Chondrocyte (in vitro differentiated cells): ENCODE measurements around the gene KIF16B. TPM values are rescaled to one million over a fixed set of nuclear protein-coding genes. Genes with fewer than 3 reads are reported as not detected.
"Not testable (repeated sequence)": the region's sequence is repeated elsewhere in the genome, so short reads cannot be mapped to it uniquely, and the experiment has no call there.

ENCODE experiments used
- DNase-seq: peaks from one replicate; pipeline ENCODE4 v3.0.0; 2021; ENCODE audit warnings: mixed read lengths, low spot score
- H3K27ac Mint-ChIP-seq: one replicate; pipeline ENCODE4 v1.8.0; 2021; ENCODE audit warnings: mild to moderate bottlenecking, moderate library complexity, mixed read lengths; ENCODE audit not compliant: unreplicated experiment
- H3K27me3 Mint-ChIP-seq: 2 replicates; pipeline ENCODE4 v1.8.0; 2021; ENCODE audit warnings: low read depth, mixed read lengths
- H3K36me3 Mint-ChIP-seq: 2 replicates; pipeline ENCODE4 v1.8.0; 2021; ENCODE audit warnings: low read depth, mixed read lengths
- H3K4me1 Mint-ChIP-seq: 2 replicates; pipeline ENCODE4 v1.8.0; 2021; ENCODE audit warnings: low read depth, mild to moderate bottlenecking, mixed read lengths
- H3K4me3 Mint-ChIP-seq: one replicate; pipeline ENCODE4 v1.8.0; 2021; ENCODE audit warnings: mild to moderate bottlenecking, moderate library complexity, mixed read lengths; ENCODE audit not compliant: unreplicated experiment
- H3K9me3 Mint-ChIP-seq: 2 replicates; pipeline ENCODE4 v1.8.0; 2021; ENCODE audit warnings: low read depth, mixed read lengths
- total RNA-seq: library from RNA; stranded (reverse); gene quantifications from 3 replicates; pipeline ENCODE4 v1.2.1, GENCODE V29; 2021
- TF ChIP-seq, protein P1 (sequence below): fragments of 200-600 bp; sonication (generic); IDR thresholded peaks from 2 replicates; pipeline ENCODE4 v1.5.0; 2021; ENCODE audit warnings: antibody characterized with exemption, mild to moderate bottlenecking, moderate library complexity

KIF16B gene
- total RNA-seq, 1 donor from 2014 or later, result 11.2 TPM

DNA sequence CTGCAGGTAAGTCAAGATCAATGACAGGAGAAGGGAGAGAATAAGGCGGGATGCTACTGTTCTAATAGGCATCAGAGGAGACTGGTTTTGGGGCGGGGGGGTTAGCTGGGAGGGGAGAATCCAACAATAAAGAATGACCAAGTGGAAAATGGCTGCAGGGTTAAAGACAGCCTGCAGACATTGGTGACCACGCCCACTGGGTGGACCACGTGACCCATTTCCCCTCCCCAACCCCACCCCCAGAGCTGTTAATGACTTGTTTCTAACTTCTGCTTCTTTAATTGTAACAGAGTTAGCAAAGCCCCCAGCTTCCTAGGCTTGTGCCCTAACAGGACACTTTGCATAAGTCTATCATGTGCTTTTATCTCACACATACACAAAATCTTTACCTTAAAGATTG lies 344.5 kb downstream of the KIF16B start:
- Mint-ChIP-seq H3K4me1 (no peaks in the 10 kb centered on the region), H3K27ac (no peak overlapping the region), H3K27me3 (no peaks in the 10 kb centered on the region), H3K4me3 (no peak overlapping the region), H3K9me3 (peaks cover 2% of the 10 kb centered on the region), H3K36me3 (no peaks in the 10 kb centered on the region)
- TF ChIP-seq, protein P1, sequence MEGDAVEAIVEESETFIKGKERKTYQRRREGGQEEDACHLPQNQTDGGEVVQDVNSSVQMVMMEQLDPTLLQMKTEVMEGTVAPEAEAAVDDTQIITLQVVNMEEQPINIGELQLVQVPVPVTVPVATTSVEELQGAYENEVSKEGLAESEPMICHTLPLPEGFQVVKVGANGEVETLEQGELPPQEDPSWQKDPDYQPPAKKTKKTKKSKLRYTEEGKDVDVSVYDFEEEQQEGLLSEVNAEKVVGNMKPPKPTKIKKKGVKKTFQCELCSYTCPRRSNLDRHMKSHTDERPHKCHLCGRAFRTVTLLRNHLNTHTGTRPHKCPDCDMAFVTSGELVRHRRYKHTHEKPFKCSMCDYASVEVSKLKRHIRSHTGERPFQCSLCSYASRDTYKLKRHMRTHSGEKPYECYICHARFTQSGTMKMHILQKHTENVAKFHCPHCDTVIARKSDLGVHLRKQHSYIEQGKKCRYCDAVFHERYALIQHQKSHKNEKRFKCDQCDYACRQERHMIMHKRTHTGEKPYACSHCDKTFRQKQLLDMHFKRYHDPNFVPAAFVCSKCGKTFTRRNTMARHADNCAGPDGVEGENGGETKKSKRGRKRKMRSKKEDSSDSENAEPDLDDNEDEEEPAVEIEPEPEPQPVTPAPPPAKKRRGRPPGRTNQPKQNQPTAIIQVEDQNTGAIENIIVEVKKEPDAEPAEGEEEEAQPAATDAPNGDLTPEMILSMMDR, result no peak
- DNase-seq, result no peak

DNA sequence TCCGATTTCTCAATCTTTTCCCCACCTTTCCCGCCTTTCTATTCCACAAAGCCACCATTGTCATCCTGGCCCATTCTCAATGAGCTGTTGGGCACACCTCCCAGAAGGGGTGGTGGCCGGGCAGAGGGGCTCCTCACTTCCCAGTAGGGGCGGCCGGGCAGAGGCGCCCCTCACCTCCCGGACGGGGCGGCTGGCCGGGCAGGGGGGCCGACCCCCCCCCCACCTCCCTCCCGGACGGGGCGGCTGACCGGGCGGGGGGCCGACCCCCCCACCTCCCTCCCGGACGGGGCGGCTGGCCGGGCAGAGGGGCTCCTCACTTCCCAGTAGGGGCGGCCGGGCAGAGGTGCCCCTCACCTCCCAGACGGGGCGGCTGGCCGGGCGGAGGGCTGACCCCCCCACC lies 346.3 kb downstream of the KIF16B start:
- H3K9me3 Mint-ChIP-seq, H3K4me3 Mint-ChIP-seq, H3K27ac Mint-ChIP-seq, H3K36me3 Mint-ChIP-seq, H3K4me1 Mint-ChIP-seq, H3K27me3 Mint-ChIP-seq, DNase-seq: not testable (repeated sequence)

DNA sequence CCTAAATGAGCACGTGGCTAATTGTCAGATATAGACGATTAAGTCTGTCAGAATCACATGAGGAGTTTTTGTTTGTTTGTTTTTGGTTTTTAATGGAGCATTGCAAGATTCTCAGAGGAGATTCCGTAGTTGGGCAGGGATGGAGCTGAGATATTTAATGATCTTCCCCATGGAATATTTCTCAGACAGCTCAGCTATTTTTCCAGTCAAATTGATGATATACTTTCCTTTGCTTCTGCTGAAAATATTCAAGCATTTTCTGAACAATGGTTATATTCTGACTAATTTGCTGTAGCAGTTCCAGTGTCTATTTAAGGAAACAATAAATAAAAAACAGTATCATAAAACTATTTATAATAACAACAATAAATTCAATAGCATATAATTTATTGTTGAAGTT lies 348.4 kb downstream of the KIF16B start:
- Mint-ChIP-seq H3K36me3 (no peaks in the 10 kb centered on the region), H3K27me3 (no peaks in the 10 kb centered on the region), H3K4me3 (no peak overlapping the region), H3K9me3 (peaks cover 7% of the 10 kb centered on the region), H3K27ac (no peak overlapping the region), H3K4me1 (no peaks in the 10 kb centered on the region)
- TF ChIP-seq, protein P1, result no peak
- DNase-seq, result no peak

DNA sequence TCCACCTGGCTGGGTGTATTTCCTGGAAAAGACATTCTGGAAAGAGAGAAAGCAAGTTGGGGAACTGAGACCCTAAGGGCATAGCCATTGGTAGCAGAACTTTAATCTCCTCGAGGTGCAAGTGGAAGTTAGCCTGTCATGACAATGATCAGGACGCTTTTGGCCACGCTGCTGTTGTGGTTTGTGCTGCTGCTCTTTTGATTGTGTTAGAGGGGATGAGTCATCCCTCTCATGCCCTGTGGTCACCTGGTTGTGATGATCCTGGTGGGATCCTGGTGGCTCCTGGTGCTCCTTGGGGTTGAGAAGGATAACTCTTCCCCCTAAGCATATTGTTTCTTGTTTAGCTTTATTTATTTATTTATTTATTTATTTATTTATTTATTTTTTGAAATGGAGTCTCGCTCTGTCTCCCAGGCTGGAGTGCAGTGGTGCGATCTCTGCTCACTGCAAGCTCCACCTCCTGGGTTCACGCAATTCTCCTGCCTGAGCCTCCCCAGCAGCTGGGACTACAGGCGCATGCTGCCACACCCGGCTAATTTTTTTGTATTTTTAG lies 350.3 kb downstream of the KIF16B start:
- H3K36me3 Mint-ChIP-seq, result no peaks in the 10 kb centered on the region
- no peak for DNase-seq
- no peaks in the 10 kb centered on the region for H3K4me1 Mint-ChIP-seq
- H3K4me3 Mint-ChIP-seq, result no peak overlapping the region
- H3K27ac Mint-ChIP-seq, result no peak overlapping the region
- TF ChIP-seq, protein P1, result no peak
- peaks cover 10% of the 10 kb centered on the region for H3K9me3 Mint-ChIP-seq
- H3K27me3 Mint-ChIP-seq, result no peaks in the 10 kb centered on the region

Other genes with a start within 250 kb of the KIF16B start
- 43.0 to 47.9 TPM (median 44.3 TPM) in 3 replicates for gene SNRPB2, start 156.6 kb upstream of the KIF16B start, total RNA-seq
- not detected in 3 replicates for gene OTOR, start 174.9 kb upstream of the KIF16B start, total RNA-seq